GM23338 (cell line): Measurements from ENCODE around the gene GRIA2. TPM values are rescaled to one million over a fixed set of nuclear protein-coding genes. Genes with fewer than 3 reads are reported as not detected.

Experiments
- ATAC-seq: fragments of 200-7000 bp; cut with Tn5 transposase; 3 replicates; pipeline ENCODE4 v1.9.1; 2020
- DNase-seq: peaks from one replicate; pipeline ENCODE4 v3.0.0-alpha.2; 2015; ENCODE audit warnings: low spot score
- H2AFZ ChIP-seq: fragments of 200-600 bp; sonication (generic); 2 replicates; pipeline ENCODE4 v1.8.0; 2016; ENCODE audit warnings: antibody characterized with exemption, mild to moderate bottlenecking, moderate library complexity
- H3F3A ChIP-seq: fragments of 200-600 bp; sonication (generic); replicated peaks from 2 replicates; pipeline ENCODE4 v1.8.0; 2017; ENCODE audit warnings: antibody characterized with exemption, mixed run types, low read depth
- H3K27ac ChIP-seq: fragments of 200-600 bp; sonication (generic); 2 replicates; pipeline ENCODE4 v1.6.1; 2016; ENCODE audit warnings: low read depth
- H3K27me3 ChIP-seq: fragments of 200-600 bp; sonication (generic); 2 replicates; pipeline ENCODE4 v1.8.0; 2016; ENCODE audit warnings: mild to moderate bottlenecking, mixed run types, moderate library complexity; ENCODE audit not compliant: insufficient read depth
- H3K36me3 ChIP-seq: fragments of 200-600 bp; sonication (generic); 2 replicates; pipeline ENCODE4 v1.8.0; 2016; ENCODE audit warnings: mild to moderate bottlenecking; ENCODE audit not compliant: insufficient read depth
- H3K4me1 ChIP-seq: fragments of 200-600 bp; sonication (generic); 2 replicates; pipeline ENCODE4 v1.8.0; 2016; ENCODE audit warnings: mild to moderate bottlenecking, moderate library complexity; ENCODE audit not compliant: insufficient read depth
- H3K4me2 ChIP-seq: fragments of 200-600 bp; sonication (generic); 2 replicates; pipeline ENCODE4 v1.7.1; 2017; ENCODE audit warnings: mixed run types
- H3K4me3 ChIP-seq: fragments of 200-600 bp; sonication (generic); 2 replicates; pipeline ENCODE4 v1.6.1; 2016; ENCODE audit warnings: mixed run types
- H3K79me2 ChIP-seq: fragments of 200-600 bp; sonication (generic); replicated peaks from 2 replicates; pipeline ENCODE4 v1.8.0; 2017; ENCODE audit warnings: mild to moderate bottlenecking; ENCODE audit not compliant: insufficient read depth
- H3K9me2 ChIP-seq: fragments of 200-600 bp; sonication (generic); 2 replicates; pipeline ENCODE4 v1.8.0; 2017; ENCODE audit not compliant: insufficient read depth
- H4K20me1 ChIP-seq: fragments of 200-600 bp; sonication (generic); replicated peaks from 2 replicates; pipeline ENCODE4 v1.8.0; 2017; ENCODE audit warnings: mild to moderate bottlenecking; ENCODE audit not compliant: insufficient read depth
- H3K27ac Mint-ChIP-seq: 2 replicates; pipeline ENCODE4 v1.8.0; 2020; ENCODE audit warnings: inconsistent platforms, mild to moderate bottlenecking, moderate library complexity, mixed read lengths
- H3K27me3 Mint-ChIP-seq: 3 replicates; pipeline ENCODE4 v1.8.0; 2022; ENCODE audit warnings: low read depth, mild to moderate bottlenecking, moderate library complexity, mixed read lengths, inconsistent platforms; ENCODE audit not compliant: insufficient read depth, poor library complexity
- H3K36me3 Mint-ChIP-seq: 3 replicates; pipeline ENCODE4 v1.8.0; 2021; ENCODE audit warnings: low read depth, mild to moderate bottlenecking, inconsistent platforms, moderate library complexity, mixed read lengths
- H3K4me1 Mint-ChIP-seq: 3 replicates; pipeline ENCODE4 v1.8.0; 2020; ENCODE audit warnings: mild to moderate bottlenecking, inconsistent platforms, mixed read lengths
- H3K4me3 Mint-ChIP-seq: 3 replicates; pipeline ENCODE4 v1.8.0; 2021; ENCODE audit warnings: moderate library complexity, mild to moderate bottlenecking, inconsistent platforms, mixed read lengths
- H3K9me3 Mint-ChIP-seq: 3 replicates; pipeline ENCODE4 v1.8.0; 2020; ENCODE audit warnings: moderate library complexity, mild to moderate bottlenecking, inconsistent platforms, mixed read lengths
- CREB1 ChIP-seq: fragments of 250-450 bp; sonication (Bioruptor Pico); IDR thresholded peaks from 2 replicates; pipeline ENCODE4 v1.5.0; 2020; ENCODE audit warnings: low read depth, mild to moderate bottlenecking, moderate library complexity
- CTCF ChIP-seq, 2 experiments: fragments of 200-600 bp in 1 of 2; sonication (generic) in 1 of 2; conservative IDR thresholded peaks; 2 replicates each; pipeline versions ENCODE4 v1.5.1 to v1.6.1; 2016 to 2017; ENCODE audit warnings: antibody characterized with exemption in 2 of 2, low read depth in 2 of 2, mild to moderate bottlenecking in 2 of 2, moderate library complexity in 1 of 2
- ETS1 ChIP-seq: IDR thresholded peaks from 2 replicates; pipeline ENCODE4 v1.6.1; 2016; ENCODE audit warnings: antibody characterized with exemption
- EZH2 ChIP-seq: fragments of 200-600 bp; sonication (generic); IDR thresholded peaks from one replicate; pipeline ENCODE4 v1.8.0; 2017; ENCODE audit warnings: antibody characterized with exemption, mild to moderate bottlenecking, low read depth; ENCODE audit not compliant: unreplicated experiment
- EZH2phosphoT487 ChIP-seq: fragments of 200-600 bp; sonication (generic); IDR thresholded peaks from one replicate; pipeline ENCODE4 v1.8.1; 2018; ENCODE audit warnings: antibody characterized with exemption; ENCODE audit not compliant: unreplicated experiment
- JUNB ChIP-seq: IDR thresholded peaks from one replicate; pipeline ENCODE4 v1.6.1; 2016; ENCODE audit warnings: antibody characterized with exemption; ENCODE audit not compliant: unreplicated experiment
- NANOG ChIP-seq: IDR thresholded peaks from 2 replicates; pipeline ENCODE4 v1.6.1; 2016; ENCODE audit warnings: antibody characterized with exemption, borderline replicate concordance
- POLR2AphosphoS5 ChIP-seq: IDR thresholded peaks from 2 replicates; pipeline ENCODE4 v1.6.1; 2016; ENCODE audit warnings: antibody characterized with exemption, low read depth
- REST ChIP-seq: IDR thresholded peaks from one replicate; pipeline ENCODE4 v1.6.1; 2018; ENCODE audit warnings: antibody characterized with exemption; ENCODE audit not compliant: unreplicated experiment
- STAT1 ChIP-seq: IDR thresholded peaks from one replicate; pipeline ENCODE4 v1.6.1; 2016; ENCODE audit warnings: antibody characterized with exemption; ENCODE audit not compliant: unreplicated experiment
- ZNF114 ChIP-seq: fragments of 250-450 bp; sonication (Bioruptor Pico); IDR thresholded peaks from 2 replicates; pipeline ENCODE4 v1.5.0; 2020; ENCODE audit warnings: mild to moderate bottlenecking, moderate library complexity
- ZNF331 ChIP-seq: fragments of 250-450 bp; sonication (Bioruptor Pico); IDR thresholded peaks from 2 replicates; pipeline ENCODE4 v1.5.0; 2020; ENCODE audit warnings: low read depth, mild to moderate bottlenecking, moderate library complexity
- ZNF462 ChIP-seq: fragments of 250-450 bp; sonication (Bioruptor Pico); IDR thresholded peaks from 2 replicates; pipeline ENCODE4 v1.5.0; 2020; ENCODE audit warnings: mild to moderate bottlenecking, moderate library complexity
- polyA plus RNA-seq: library from polyadenylated mRNA; unstranded; fragments of >200 nt; fragmentation: Nextera tagmentation; extraction: Ambion mirVana; gene quantifications from 2 replicates; pipeline ENCODE4 v1.2.1, GENCODE V29; 2016
- total RNA-seq: library from RNA; depleted of rRNA; stranded (reverse); fragments of >200 nt; shearing (Covaris generic); gene quantifications from 2 replicates; pipeline ENCODE4 v1.2.3, GENCODE V29; 2014

The GRIA2 gene
- total and polyA plus RNA-seq, 2 experiments from 2014 or later, result not detected

GRCh38 chr4:157246964-157247363 is 26.4 kb downstream of the GRIA2 start:
- Mint-ChIP-seq H3K27me3 (no peaks in the 10 kb centered on the region), H3K9me3 (no peaks in the 10 kb centered on the region), H3K4me1 (peaks cover 6% of the 10 kb centered on the region), H3K36me3 (no peaks in the 10 kb centered on the region), H3K4me3 (no peak overlapping the region), H3K27ac (no peak overlapping the region)
- DNase-seq, result no peak
- Histone ChIP-seq H3F3A (no peaks in the 10 kb centered on the region), H4K20me1 (no peaks in the 10 kb centered on the region), H3K79me2 (no peaks in the 10 kb centered on the region), H2AFZ (no peak overlapping the region), H3K4me2 (no peak overlapping the region), H3K4me3 (no peak overlapping the region), H3K36me3 (no peaks in the 10 kb centered on the region; the same call in 1 of the 2 replicates), H3K4me1 (no peaks in the 10 kb centered on the region), H3K27ac (no peak overlapping the region), H3K9me2 (no peaks in the 10 kb centered on the region), H3K27me3 (no peaks in the 10 kb centered on the region)
- TF ChIP-seq NANOG (no peak), JUNB (no peak), POLR2AphosphoS5 (no peak), EZH2 (no peak), CTCF (conservative IDR thresholded peaks at IDR 0.05; ENCODE audit: low read depth in 2 of 2) (no peak), ZNF462 (CRISPR knock-in tag) (no peak), REST (no peak), STAT1 (no peak), EZH2phosphoT487 (no peak), CREB1 (CRISPR knock-in tag) (no peak), ZNF331 (CRISPR knock-in tag) (no peak), ZNF114 (no peak), ETS1 (no peak)
- no peak for ATAC-seq
